Heart right ventricle (tissue), 16 donors: ENCODE data around the gene CDH23. TPM values are rescaled to one million over a fixed set of nuclear protein-coding genes. Genes with fewer than 3 reads are reported as not detected.

Source experiments
- ATAC-seq, 8 donors: fragments of 200-7000 bp; cut with Tn5 transposase; one replicate each; pipeline ENCODE4 v1.9.1; 2020; ENCODE audit warnings: mild to moderate bottlenecking in 8 of 8, moderate library complexity in 8 of 8, moderate number of reproducible peaks in 1 of 8
- DNase-seq, 2 donors: peaks; one replicate each; pipeline ENCODE4 v3.0.0-alpha.2; 2020
- H3K27ac ChIP-seq, 10 donors: fragments of 200-600 bp; sonication (generic) in 2 of 10; one replicate each; pipeline versions ENCODE4 v1.5.0 to v1.8.0; 2020 to 2022; ENCODE audit warnings: mild to moderate bottlenecking in 3 of 10
- H3K27me3 ChIP-seq, 7 donors: fragments of 200-600 bp; one replicate each; pipeline ENCODE4 v1.8.0; 2021 to 2022; ENCODE audit warnings: mild to moderate bottlenecking in 2 of 7
- H3K36me3 ChIP-seq, 9 donors: fragments of 200-600 bp; sonication (generic) in 1 of 9; one replicate each; pipeline versions ENCODE4 v1.5.0 to v1.8.0; 2020 to 2022; ENCODE audit warnings: mild to moderate bottlenecking in 2 of 9
- H3K4me1 ChIP-seq, 9 donors: fragments of 200-600 bp; sonication (generic) in 1 of 9; one replicate each; pipeline versions ENCODE4 v1.5.0 to v1.8.0; 2020 to 2022; ENCODE audit warnings: mild to moderate bottlenecking in 4 of 9
- H3K4me3 ChIP-seq, 10 donors: fragments of 200-600 bp; sonication (generic) in 2 of 10; one replicate each; pipeline versions ENCODE4 v1.5.0 to v1.8.0; 2020 to 2022; ENCODE audit warnings: mild to moderate bottlenecking in 7 of 10, moderate library complexity in 2 of 10
- H3K9me3 ChIP-seq, 11 donors: fragments of 200-600 bp in 10 of 11; sonication (generic) in 2 of 11; one replicate each; pipeline versions ENCODE4 v1.5.0 to v1.8.0; 2013 to 2022; ENCODE audit warnings: mild to moderate bottlenecking in 2 of 11, control low read depth in 1 of 11, moderate library complexity in 1 of 11
- WGBS, 2 donors: extraction: QIAGEN DNeasy Blood & Tissue Kit; methylation state at CpG; one replicate each; pipeline ENCODE4 v1.1.7; 2013; ENCODE audit warnings: inconsistent platforms in 1 of 2; 5-methylcytosine and 5-hydroxymethylcytosine counted together
- intact Hi-C, 10 donors: fragments of 100-400 bp; cut with DNase I; formaldehyde crosslinking; loops; one replicate each; pipeline versions ENCODE4 v1.11.1 to v1.14.2; 2022
- polyA plus RNA-seq, 2 donors: library from polyadenylated mRNA; stranded (reverse); fragments of 200-250 nt; gene quantifications; one replicate each; pipeline ENCODE4 v1.2.3, GENCODE V29; 2013
- total RNA-seq, 10 donors: library from RNA; stranded (reverse); fragmentation: NEBNext Ultra II Directional in 3 of 10; extraction: Animal tissue kit (Norgen Biotek cat#: 25700) in 3 of 10; gene quantifications; one replicate each; pipeline versions ENCODE4 v1.2.1 to v1.2.4, GENCODE V29; 2021 to 2023
- TF ChIP-seq, protein P1 (sequence below), 9 donors: fragments of 200-600 bp; sonication (generic) in 2 of 9; IDR thresholded peaks; one replicate each; pipeline versions ENCODE4 v1.5.0 to v1.8.0; 2021 to 2022; ENCODE audit warnings: antibody characterized with exemption in 9 of 9, mild to moderate bottlenecking in 5 of 9, moderate library complexity in 1 of 9
- donor health status: Arrhythmogenic right ventricular cardiomyopathy.
- donor health status: ischemic (EF 13 %, LVEDD 7.1; RV severe dilation, severe dysfunction).
- donor health status: healthy with polysubstance abuse.
- donor health status: DM: no; HTN: yes; CAD: no.
- donor health status: DM: no; HTN: no; CAD: no.
- donor health status: ischemic (EF 25% LVEDD 6.9; RV normal size, moderate dysfunction).
- donor health status: ischemic (EF 25% LVEDD 5.7; RV mildly dilated, moderate dysfunction).
- donor health status: healthy.
- donor health status: DM: yes; HTN: yes; CAD: no.
- donor health status: Ischemic cardiomyopathy.
- donor health status: ischemic (EF 35%, LVEDD 5.7; RV mildly dilated, moderate dysfunction).
- donor health status: nonischemic (EF 11% LVEDD 7.7; RV severe dilation, severe dysfunction).
- donor health status: DM: yes; HTN: yes; CAD: no.
- donor health status: PGD.
- donor health status: ischemic (EF 29% LVEDD 5.4; RV normal size, mild dysfunction).
- donor health status: nonischemic (EF 23%, LVEDD 6.1; RV moderate dilation, normal function).

Gene CDH23
- total and polyA plus RNA-seq, 12 donors, result 1.1 to 7.7 (median 4.6) TPM

GRCh38 chr10:71747551-71748523 lies 351.1 kb downstream of the CDH23 start:
- Histone ChIP-seq H3K4me1 (peaks cover 43 to 100% (median 66%) of the 10 kb centered on the region in 9 donors), H3K27me3 (no peaks in the 10 kb centered on the region), H3K9me3 (peaks cover 0 to 2% (median 0%) of the 10 kb centered on the region in 11 donors), H3K27ac (peak overlapping the region; percentile 64 to 95 (median 88)), H3K36me3 (peaks cover 0 to 33% (median 25%) of the 10 kb centered on the region in 9 donors), H3K4me3 (peak overlapping the region in 1 of 10 donors; percentile 9)
- TF ChIP-seq, protein P1, sequence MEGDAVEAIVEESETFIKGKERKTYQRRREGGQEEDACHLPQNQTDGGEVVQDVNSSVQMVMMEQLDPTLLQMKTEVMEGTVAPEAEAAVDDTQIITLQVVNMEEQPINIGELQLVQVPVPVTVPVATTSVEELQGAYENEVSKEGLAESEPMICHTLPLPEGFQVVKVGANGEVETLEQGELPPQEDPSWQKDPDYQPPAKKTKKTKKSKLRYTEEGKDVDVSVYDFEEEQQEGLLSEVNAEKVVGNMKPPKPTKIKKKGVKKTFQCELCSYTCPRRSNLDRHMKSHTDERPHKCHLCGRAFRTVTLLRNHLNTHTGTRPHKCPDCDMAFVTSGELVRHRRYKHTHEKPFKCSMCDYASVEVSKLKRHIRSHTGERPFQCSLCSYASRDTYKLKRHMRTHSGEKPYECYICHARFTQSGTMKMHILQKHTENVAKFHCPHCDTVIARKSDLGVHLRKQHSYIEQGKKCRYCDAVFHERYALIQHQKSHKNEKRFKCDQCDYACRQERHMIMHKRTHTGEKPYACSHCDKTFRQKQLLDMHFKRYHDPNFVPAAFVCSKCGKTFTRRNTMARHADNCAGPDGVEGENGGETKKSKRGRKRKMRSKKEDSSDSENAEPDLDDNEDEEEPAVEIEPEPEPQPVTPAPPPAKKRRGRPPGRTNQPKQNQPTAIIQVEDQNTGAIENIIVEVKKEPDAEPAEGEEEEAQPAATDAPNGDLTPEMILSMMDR (IDR thresholded peaks at IDR 0.05), result no peak
- intact Hi-C loops, result no loop called here
- DNase-seq, result peak in 1 of 2 donors; percentile 30
- 61 to 63% methylated on average over 14 of the region's 14 CpGs for WGBS, 2 donors
- ATAC-seq, result peak; percentile 16 to 52 (median 31)

DNA sequence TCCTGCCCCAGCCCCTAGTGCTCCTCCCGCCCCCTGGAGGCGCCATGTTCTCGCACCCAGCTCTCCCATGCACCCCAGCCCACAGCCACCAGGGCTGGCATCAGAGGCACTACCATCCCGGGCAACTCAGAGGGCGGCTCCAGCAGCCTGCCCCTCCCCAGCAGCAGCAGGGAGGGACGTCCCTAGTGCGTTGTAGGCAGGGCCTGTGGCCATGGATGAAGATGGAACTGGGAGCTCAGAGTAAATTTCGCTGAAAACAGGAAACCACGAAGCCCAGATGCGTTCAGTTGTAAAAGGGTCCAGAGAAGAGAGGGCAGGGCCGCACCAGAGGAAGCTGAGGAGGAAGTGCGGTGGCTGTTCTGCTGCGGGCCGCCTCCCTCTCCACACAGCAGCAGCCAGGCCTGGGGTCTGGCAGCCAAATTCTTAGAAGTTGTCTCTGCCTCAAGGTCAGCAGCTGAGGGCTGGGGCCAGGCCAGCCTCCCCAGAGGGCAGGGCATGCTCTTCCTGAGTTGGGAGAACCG lies 352.0 kb downstream of the CDH23 start:
- Histone ChIP-seq H3K27ac (peak overlapping the region; percentile 36 to 95 (median 88)), H3K36me3 (peaks cover 0 to 42% (median 32%) of the 10 kb centered on the region in 9 donors), H3K27me3 (no peaks in the 10 kb centered on the region), H3K9me3 (no peaks in the 10 kb centered on the region), H3K4me1 (peaks cover 43 to 100% (median 72%) of the 10 kb centered on the region in 9 donors), H3K4me3 (peak overlapping the region in 1 of 10 donors; percentile 9)
- TF ChIP-seq, protein P1 (IDR thresholded peaks at IDR 0.05), result peak in 4 of 9 donors; percentile 14 to 38 (median 32)
- WGBS, 2 donors, result 12 to 17% methylated on average over 15 of the region's 15 CpGs
- ATAC-seq, result peak; percentile 61 to 76 (median 68)
- intact Hi-C loops, result no loop called here
- DNase-seq, result peak; percentile 81 to 83

DNA sequence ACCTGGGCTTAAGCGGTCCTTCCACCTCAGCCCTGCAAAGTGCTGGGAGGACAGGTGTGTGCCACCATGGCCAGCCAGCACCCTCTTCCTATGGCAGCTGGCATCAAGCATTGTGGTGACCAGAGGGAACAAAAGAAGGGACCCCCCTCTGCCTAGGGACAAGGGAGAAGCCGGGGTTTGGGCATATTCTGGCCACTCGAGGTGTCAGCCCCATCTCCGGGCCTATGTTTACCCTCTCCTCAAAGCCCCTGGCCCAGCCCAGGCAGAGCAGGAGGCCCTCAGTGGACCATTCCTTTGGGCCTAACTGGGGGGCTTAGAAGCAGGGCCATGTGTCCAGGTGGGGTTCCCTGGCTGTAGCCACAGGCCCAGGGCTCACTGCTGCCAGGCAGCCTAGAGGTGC lies 352.7 kb downstream of the CDH23 start:
- DNase-seq (peak in 1 of 2 donors; percentile 11), ATAC-seq (peak in 1 of 8 donors; percentile 1)
- peaks cover 43 to 100% (median 79%) of the 10 kb centered on the region in 9 donors for H3K4me1 ChIP-seq
- no peak overlapping the region for H3K4me3 ChIP-seq
- H3K36me3 ChIP-seq, result peaks cover 0 to 48% (median 38%) of the 10 kb centered on the region in 9 donors
- peak overlapping the region; percentile 36 to 95 (median 88) for H3K27ac ChIP-seq
- H3K27me3 ChIP-seq, result no peaks in the 10 kb centered on the region
- H3K9me3 ChIP-seq, result no peaks in the 10 kb centered on the region
- TF ChIP-seq, protein P1 (IDR thresholded peaks at IDR 0.05), result no peak
- intact Hi-C loops, result no loop called here
- WGBS, 2 donors, result 85 to 87% methylated on average over 4 of the region's 4 CpGs

DNA sequence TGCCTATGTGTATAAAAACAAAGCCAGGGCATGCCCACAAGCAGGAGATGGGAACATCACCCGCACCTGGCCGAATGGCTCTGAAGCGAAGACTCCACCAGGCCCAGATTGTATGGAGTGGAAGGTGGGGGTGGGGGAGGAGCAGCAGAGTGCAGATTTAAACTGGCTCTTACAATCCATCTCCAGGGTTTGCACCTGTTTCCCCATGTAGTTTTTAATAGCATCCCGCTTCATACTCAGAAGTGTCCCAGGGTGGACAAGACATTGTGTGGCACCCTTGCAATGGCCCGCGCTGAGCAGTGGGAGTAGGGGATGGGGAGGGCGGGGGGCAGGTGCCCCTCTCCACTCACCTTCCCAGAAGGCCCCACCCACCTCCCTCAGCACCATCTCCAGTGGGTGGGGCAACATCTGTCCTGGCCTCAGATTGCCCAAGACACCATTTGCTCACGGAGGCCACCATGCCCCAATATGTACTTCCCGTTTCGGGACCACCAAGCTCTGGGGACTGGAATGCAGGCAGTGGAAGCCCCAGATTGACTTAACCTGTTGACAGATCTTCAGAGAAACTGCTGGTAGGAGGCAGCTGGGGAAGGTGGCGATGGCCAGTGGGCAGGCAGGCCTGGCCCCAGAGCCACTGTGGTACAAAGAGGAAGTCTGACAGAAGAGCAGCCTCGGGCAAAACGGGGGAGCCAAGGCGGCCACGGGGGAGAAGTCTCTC lies 353.6 kb downstream of the CDH23 start:
- H3K27ac ChIP-seq, result peak overlapping the region in 9 of 10 donors; percentile 64 to 95 (median 89)
- H3K36me3 ChIP-seq, result peaks cover 0 to 57% (median 44%) of the 10 kb centered on the region in 9 donors
- TF ChIP-seq, protein P1 (IDR thresholded peaks at IDR 0.05), result no peak
- intact Hi-C loops, result no loop called here
- ATAC-seq (no peak), DNase-seq (no peak)
- H3K4me3 ChIP-seq, result no peak overlapping the region
- 87 to 89% methylated on average over 15 of the region's 15 CpGs for WGBS, 2 donors
- H3K9me3 ChIP-seq, result no peaks in the 10 kb centered on the region
- H3K27me3 ChIP-seq, result no peaks in the 10 kb centered on the region
- peaks cover 43 to 100% (median 81%) of the 10 kb centered on the region in 9 donors for H3K4me1 ChIP-seq
